GM12891 (cell line): ENCODE measurements around the gene NCKAP5.

Experiments used
- PAX5 ChIP-seq: IDR thresholded peaks from 2 replicates; pipeline ENCODE4 v1.6.1; 2011; ENCODE audit warnings: low read length, moderate library complexity, mild to moderate bottlenecking; ENCODE audit not compliant: insufficient read depth, severe bottlenecking
- POLR2A ChIP-seq: IDR thresholded peaks from 2 replicates; pipeline ENCODE4 v1.6.1; 2011; ENCODE audit warnings: low read depth, low read length, control low read depth
- POLR2AphosphoS5 ChIP-seq: IDR thresholded peaks from 2 replicates; pipeline ENCODE4 v1.6.1; 2011; ENCODE audit warnings: low read depth, low read length, control low read depth
- SPI1 ChIP-seq: IDR thresholded peaks from 2 replicates; pipeline ENCODE4 v1.6.1; 2011; ENCODE audit warnings: low read depth, low read length, control low read depth
- TAF1 ChIP-seq: IDR thresholded peaks from 2 replicates; pipeline ENCODE4 v1.6.1; 2011; ENCODE audit warnings: low read depth, low read length, control low read depth

DNA sequence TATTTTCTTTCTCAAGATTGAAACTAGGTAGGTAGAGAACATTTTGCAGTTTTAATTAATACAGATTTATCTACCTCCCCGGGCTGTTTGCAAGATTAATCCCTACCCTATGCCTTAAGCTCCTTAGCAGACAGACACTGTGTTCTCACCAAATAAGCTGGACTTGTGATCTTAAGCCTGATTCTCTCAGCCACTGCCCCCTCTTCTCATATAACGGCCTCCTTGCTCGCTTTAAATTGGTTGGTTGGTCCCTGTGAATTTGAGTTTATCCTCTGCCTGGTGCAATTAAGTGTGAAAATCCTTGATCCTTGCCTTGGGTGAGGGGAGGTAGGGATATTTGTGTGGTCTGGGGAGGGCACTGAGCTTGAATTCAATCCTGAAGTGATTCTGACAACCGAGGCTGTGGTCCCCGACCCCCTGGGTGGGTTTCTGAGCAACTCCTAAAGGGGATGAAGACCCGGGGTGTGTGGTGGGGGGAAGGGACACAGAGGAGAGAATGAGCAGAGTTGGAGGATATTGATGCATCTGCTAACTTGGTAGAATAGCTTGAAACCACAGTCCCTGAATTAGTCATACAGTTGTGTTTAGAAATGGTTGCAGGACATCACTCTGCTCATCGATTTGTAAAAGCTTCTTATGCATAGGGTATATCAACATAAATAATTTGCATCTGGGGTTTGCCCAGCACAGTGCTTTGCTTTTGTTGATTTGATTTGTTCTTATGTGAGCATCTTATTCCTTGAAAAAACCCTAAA lies 36.9 kb upstream of the NCKAP5 start:
- TF ChIP-seq POLR2AphosphoS5 (no peak), POLR2A (no peak), SPI1 (no peak), TAF1 (no peak), PAX5 (no peak)
